Pancreas (tissue), 10 donors: Measurements from ENCODE around the gene KCNIP1. TPM values are rescaled to one million over a fixed set of nuclear protein-coding genes. Genes with fewer than 3 reads are reported as not detected.

Experiments used
- ATAC-seq, 4 donors: fragments of 200-7000 bp; cut with Tn5 transposase; one replicate each; pipeline versions ENCODE4 v1.8.0 to v1.9.1; 2020; ENCODE audit warnings: mild to moderate bottlenecking in 4 of 4, moderate library complexity in 4 of 4
- DNase-seq, 6 donors: peaks; one replicate each; pipeline ENCODE4 v3.0.0-alpha.2; 2020
- FAIRE-seq: peaks from 2 replicates; lab custom pipeline; 2012; peaks lifted over from hg19 to GRCh38; lab: Jason Lieb, UNC
- H3K27ac ChIP-seq, 4 donors: fragments of 200-600 bp; sonication (generic); 1 replicate in 3 of 4; 2 replicates in 1 of 4; pipeline versions ENCODE4 v1.5.0 to v1.8.0; 2020
- H3K27me3 ChIP-seq, 4 donors: fragments of 200-600 bp; one replicate each; pipeline ENCODE4 v1.8.0; 2021
- H3K36me3 ChIP-seq, 3 donors: fragments of 200-600 bp; sonication (generic) in 1 of 3; one replicate each; pipeline versions ENCODE4 v1.5.0 to v1.8.0; 2020 to 2021
- H3K4me1 ChIP-seq, 3 donors: fragments of 200-600 bp; one replicate each; pipeline ENCODE4 v1.8.0; 2021
- H3K4me3 ChIP-seq, 4 donors: fragments of 200-600 bp; sonication (generic) in 2 of 4; one replicate each; pipeline versions ENCODE4 v1.5.0 to v1.8.0; 2020 to 2021
- H3K9me3 ChIP-seq, 4 donors: fragments of 200-600 bp; one replicate each; pipeline ENCODE4 v1.8.0; 2021
- CTCF ChIP-seq, 4 donors: fragments of 200-600 bp; sonication (generic) in 3 of 4; IDR thresholded peaks; one replicate each; pipeline versions ENCODE4 v1.5.0 to v1.8.0; 2021; ENCODE audit warnings: antibody characterized with exemption in 4 of 4
- WGBS, 2 donors: extraction: QIAGEN DNeasy Blood & Tissue Kit; methylation state at CpG; one replicate each; pipeline ENCODE4 v1.1.7; 2013; 5-methylcytosine and 5-hydroxymethylcytosine counted together
- intact Hi-C, 3 donors: fragments of 100-400 bp; cut with DNase I; formaldehyde crosslinking; loops; one replicate each; pipeline versions ENCODE4 v1.11.1 to v1.14.2; 2022
- polyA plus RNA-seq, 2 donors: library from polyadenylated mRNA; stranded (reverse); fragments of 200-250 nt; gene quantifications; one replicate each; pipeline ENCODE4 v1.2.3, GENCODE V29; 2013
- total RNA-seq, 6 donors: library from RNA; stranded (reverse); fragmentation: NEBNext Ultra II Directional in 4 of 6; extraction: Animal tissue kit (Norgen Biotek cat#: 25700) in 4 of 6; gene quantifications; one replicate each; pipeline versions ENCODE4 v1.2.1 to v1.2.4, GENCODE V29; 2021 to 2023
- donor health status: healthy with polysubstance abuse.
- donor health status: DM: no; HTN: no; CAD: no; lungs with moderate emphysema.
- donor health status: DM: no; HTN: no; CAD: no.
- donor health status: control.
- donor health status: control.
- donor health status: Bipolar disorder and iron deficiency.
- donor health status: DM: yes; HTN: yes; CAD: no.
- donor health status: DM: no; HTN: no; CAD: no.
- donor health status: DM: no; HTN: no; CAD: no.
- donor health status: DM: yes; HTN: yes; CAD: no.

The KCNIP1 gene
- total and polyA plus RNA-seq, 8 donors, result 0.31 to 10.3 (median 1.1) TPM

DNA sequence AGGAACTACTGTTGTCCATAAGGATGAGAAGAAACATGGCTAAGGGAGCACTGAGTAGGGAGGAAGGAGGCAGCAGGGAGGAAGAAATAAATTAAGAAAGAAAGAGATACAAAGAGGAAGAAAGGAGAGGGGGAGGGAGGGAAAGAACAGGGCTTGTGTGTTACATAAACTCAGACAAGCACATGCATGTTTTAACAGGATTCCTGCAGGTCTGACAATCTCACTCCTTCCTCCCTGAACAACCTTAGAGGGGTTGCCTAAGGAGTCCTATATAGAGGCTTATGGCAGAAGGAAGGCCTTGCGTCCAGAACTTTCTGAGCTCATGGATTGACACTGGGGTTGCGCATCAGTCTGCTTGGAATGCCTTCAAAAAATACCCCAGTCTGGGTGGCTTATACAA, 4.2 kb upstream of the KCNIP1 start:
- intact Hi-C loops, result no loop called here
- Histone ChIP-seq H3K9me3 (no peaks in the 10 kb centered on the region), H3K27ac (no peak overlapping the region), H3K27me3 (no peaks in the 10 kb centered on the region), H3K36me3 (no peaks in the 10 kb centered on the region), H3K4me3 (no peak overlapping the region), H3K4me1 (no peaks in the 10 kb centered on the region)
- FAIRE-seq (no peak), ATAC-seq (no peak), DNase-seq (no peak)
- TF ChIP-seq CTCF (IDR thresholded peaks at IDR 0.05), result no peak
- WGBS, 2 donors, result 88 to 100% methylated on average over 2 of the region's 2 CpGs

DNA sequence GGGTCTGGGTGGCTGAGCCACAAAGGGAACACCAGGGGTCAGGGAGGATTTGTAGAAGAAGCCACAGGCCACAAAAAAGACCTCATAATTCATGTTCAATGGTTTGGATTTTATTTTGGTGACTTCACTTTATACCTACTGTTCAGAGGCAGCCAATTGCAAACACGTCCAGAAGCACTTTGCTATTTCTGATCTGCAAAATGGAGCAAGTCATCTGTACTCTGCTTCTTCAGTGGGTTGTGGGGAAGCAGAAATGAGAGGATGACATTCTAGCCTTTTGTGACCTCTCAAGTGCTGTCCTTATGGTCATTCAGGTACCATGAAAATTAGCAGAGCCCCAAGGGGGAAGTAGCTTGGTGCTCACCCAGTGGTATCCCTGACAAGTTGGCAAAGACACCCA, 2.5 kb upstream of the KCNIP1 start:
- Histone ChIP-seq H3K27me3 (no peaks in the 10 kb centered on the region), H3K9me3 (no peaks in the 10 kb centered on the region), H3K4me3 (no peak overlapping the region), H3K27ac (no peak overlapping the region), H3K36me3 (no peaks in the 10 kb centered on the region), H3K4me1 (no peaks in the 10 kb centered on the region)
- ATAC-seq (no peak), DNase-seq (no peak), FAIRE-seq (no peak)
- 81% methylated on average over 1 of the region's 1 CpG for WGBS, 2 donors
- TF ChIP-seq CTCF (IDR thresholded peaks at IDR 0.05), result no peak
- intact Hi-C loops, result no loop called here

- ATAC-seq (no peak), FAIRE-seq (no peak), DNase-seq (no peak)
- intact Hi-C loops, result no loop called here
- Histone ChIP-seq H3K27me3 (no peaks in the 10 kb centered on the region), H3K36me3 (no peaks in the 10 kb centered on the region), H3K4me1 (no peaks in the 10 kb centered on the region), H3K27ac (no peak overlapping the region), H3K9me3 (no peaks in the 10 kb centered on the region), H3K4me3 (no peak overlapping the region)
- no peak for TF ChIP-seq CTCF (IDR thresholded peaks at IDR 0.05)
- WGBS, 2 donors, result 58 to 64% methylated on average over 2 of the region's 2 CpGs
Measured at GRCh38 chr5:170501931-170502330, 1.9 kb upstream of the KCNIP1 start.

DNA sequence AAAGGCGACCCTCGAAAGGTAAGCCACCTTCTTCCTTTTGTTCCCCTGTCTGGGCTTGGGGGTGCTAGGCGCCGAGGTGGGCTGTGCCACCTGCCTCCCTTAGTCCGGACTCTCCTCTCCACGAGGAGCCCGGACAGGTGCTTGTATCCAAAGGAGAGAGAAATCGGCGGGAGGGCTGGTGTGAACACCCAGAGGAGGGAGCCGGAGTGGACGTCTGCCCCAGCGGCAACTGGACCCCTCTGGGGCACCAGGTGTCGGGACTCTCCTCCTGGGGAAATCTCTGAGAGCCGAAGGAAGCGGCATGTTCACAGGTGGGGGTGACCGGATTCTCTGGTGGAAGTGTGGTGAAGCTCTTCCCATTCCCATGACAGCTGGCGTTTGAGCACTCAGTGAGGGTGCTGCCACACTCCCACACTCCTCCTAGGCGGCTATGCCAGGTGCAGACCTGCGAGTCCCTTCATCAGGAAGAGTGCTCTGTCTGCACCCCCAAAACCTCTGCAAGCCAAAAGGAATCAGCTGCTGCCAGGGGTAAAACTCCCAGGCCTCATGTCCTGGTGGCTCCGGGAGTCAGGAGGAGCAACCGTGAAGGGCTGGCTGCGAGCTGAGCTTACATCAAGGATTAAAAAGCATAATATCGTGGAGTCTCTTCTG, 921 bp downstream of the KCNIP1 start:
- no peaks in the 10 kb centered on the region for H3K9me3 ChIP-seq
- H3K4me1 ChIP-seq, result no peaks in the 10 kb centered on the region
- DNase-seq (no peak), ATAC-seq (peak in 2 of 4 donors; percentile 23 to 33), FAIRE-seq (no peak)
- H3K4me3 ChIP-seq, result peak overlapping the region in 1 of 4 donors; percentile 45
- 55 to 62% methylated on average over 23 of the region's 23 CpGs for WGBS, 2 donors
- no peaks in the 10 kb centered on the region for H3K27me3 ChIP-seq
- no peak overlapping the region for H3K27ac ChIP-seq
- H3K36me3 ChIP-seq, result no peaks in the 10 kb centered on the region
- no peak for TF ChIP-seq CTCF (IDR thresholded peaks at IDR 0.05)
- intact Hi-C loops, result no loop called here

GRCh38 chr5:170508036-170508435, 4.2 kb downstream of the KCNIP1 start:
- no peaks in the 10 kb centered on the region for H3K27me3 ChIP-seq
- no peak overlapping the region for H3K27ac ChIP-seq
- no peaks in the 10 kb centered on the region for H3K4me1 ChIP-seq
- H3K9me3 ChIP-seq, result no peaks in the 10 kb centered on the region
- no peak for TF ChIP-seq CTCF (IDR thresholded peaks at IDR 0.05)
- DNase-seq, result no peak
- 73 to 75% methylated on average over 5 of the region's 5 CpGs for WGBS, 2 donors
- no peaks in the 10 kb centered on the region for H3K36me3 ChIP-seq
- FAIRE-seq, result no peak
- intact Hi-C loops, result no loop called here
- no peak overlapping the region for H3K4me3 ChIP-seq
- ATAC-seq, result no peak
